NCI-H146 treated with DMSO at 0.1 percent for 48 hours (cell line): Measurements from ENCODE around the gene MB.

Experiments used
- DNase-seq: peaks from one replicate; lab custom pipeline; 2025; ENCODE audit not compliant: unreplicated experiment; lab: John Stamatoyannopoulos, UW

The MB gene

DNA sequence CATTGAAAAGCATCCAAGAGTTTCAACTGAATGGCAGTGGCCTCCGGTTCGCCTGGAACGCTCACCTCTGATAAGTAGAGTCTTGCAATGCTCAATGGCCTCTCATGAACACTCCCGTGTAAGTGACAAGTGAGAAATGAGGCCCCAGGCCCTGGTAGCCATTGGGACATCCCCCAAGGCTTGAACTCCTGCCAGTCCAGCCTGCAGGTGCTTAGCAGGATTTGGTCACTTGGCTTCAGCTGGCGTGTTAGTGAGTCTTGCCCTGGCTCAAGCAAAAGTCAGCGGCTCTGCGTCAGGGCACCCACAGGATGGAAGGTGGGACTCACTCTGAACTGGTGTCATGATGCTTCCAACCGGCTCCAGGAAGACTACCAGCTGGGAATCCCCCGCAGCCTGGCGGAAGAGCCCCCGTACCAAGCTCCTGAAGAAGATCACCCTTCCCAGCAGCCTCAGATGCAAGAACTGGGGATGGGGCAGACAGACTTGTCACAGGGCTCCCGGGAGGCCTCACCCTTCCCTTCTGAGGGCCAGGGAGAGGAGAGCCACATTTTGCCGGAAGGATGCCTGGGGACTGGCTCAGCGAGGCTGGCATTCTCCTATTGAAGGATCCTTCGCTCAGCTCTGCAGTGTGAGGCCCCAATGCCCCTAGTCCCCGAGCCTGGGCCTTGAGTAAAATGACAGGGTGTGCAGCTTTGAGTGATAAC, 19.3 kb downstream of the MB start:
- DNase-seq: no peak

DNA sequence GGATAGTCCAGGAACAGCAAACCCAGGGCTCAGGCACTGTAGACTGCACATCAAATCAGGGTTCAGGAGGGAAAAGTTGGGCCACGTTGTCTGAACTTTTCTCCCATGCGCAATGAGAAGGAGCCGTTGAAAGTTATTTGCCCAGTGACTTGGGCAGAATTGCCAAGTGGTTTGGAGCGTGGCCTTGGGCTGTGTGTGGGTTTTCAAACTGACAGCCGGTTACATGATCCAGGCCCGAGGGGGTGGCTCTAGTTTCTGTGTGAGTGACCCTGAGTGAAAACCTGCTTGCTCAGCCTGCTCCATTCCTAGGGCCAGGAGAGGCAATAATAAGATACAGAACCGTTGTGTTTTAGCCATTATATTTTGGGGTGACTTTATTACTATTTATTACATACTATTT, 20.3 kb downstream of the MB start:
- no peak for DNase-seq

DNA sequence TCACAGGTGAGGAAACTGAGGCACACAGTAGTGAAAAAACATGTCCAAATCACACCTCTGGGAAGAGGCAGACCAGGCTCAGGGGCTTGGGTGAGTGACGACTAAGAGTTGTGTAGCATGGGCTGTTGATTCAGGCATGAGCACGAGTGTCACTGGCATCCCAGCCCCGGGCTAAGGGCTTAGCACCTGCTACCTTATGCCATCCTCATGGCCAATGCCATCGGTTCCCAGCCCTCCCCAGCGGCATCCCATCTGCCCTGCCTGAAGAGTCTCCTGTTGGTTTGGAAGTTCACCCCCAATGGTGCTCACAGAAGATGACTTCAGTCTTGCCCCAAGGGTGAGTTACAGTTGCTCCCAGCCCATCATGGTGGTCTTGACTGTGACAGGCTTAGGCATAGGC, 22.4 kb downstream of the MB start:
- no peak for DNase-seq

DNA sequence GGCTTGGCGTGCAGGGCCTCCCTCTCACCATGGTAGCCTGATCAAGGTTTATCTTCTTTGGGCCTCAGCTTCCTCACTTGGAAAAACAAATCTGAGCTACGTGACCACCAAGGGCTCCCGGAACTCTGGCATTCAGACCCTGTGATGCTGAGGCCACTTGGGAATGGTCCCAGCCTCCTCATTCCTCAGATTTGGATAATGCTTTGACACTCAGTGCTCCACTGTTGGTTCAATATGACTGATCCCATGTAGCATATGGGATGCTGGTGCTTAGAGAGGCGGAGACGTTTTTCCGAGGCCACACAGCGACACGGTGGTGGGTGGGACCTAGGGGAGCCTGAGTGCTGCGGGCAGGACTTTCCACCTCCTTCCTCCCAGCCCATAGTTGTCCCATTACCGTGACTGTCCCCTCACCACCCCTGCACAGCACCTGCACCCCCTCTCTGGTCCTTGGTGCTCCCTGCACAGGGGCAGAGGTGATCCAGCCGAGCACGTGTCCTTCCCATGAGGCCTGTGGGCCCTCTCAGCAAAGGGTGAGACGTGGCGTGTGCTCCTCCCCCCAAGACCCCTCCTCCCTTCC, 23.1 kb downstream of the MB start:
- no peak for DNase-seq

DNA sequence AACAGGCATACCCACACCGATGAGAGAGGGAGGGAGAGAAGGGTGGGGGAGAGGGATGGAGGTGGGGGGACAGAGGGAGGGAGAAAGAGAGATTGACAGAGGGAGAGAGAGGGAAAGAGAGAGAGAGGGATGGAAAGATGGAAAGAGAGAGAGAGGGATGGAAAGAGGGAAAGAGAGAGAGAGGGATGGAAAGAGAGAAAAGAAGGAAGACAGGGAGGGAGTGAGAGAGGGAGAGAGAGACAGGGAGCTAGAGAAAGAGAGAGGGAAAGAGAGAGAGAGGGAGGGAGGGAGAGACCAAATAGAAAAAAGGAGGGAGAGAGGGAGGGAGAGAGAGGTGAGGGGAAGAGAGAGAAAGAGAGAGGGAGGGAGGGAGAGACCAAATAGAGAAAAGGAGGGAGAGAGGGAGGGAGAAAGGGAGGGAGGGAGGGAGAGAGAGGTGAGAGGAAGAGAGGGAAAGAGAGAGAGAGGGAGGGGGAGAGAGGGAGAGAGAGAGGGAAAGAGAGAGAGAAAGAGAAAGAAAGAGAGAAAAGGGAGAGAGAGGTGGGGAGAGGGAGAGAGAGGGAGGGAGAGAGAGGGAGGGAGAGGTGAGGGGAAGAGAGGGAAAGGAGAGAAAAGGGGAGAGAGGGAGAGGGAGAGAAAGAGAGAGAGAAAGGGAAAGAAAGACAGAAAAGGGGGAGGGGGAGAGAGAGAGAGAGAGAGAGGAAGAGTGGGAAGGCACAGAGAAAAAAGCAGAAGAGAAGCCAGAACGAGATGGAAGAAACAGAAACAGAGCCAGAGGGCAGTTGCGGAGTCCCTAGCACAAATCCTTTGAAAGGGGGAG, 23.8 kb downstream of the MB start:
- DNase-seq: no peak

DNA sequence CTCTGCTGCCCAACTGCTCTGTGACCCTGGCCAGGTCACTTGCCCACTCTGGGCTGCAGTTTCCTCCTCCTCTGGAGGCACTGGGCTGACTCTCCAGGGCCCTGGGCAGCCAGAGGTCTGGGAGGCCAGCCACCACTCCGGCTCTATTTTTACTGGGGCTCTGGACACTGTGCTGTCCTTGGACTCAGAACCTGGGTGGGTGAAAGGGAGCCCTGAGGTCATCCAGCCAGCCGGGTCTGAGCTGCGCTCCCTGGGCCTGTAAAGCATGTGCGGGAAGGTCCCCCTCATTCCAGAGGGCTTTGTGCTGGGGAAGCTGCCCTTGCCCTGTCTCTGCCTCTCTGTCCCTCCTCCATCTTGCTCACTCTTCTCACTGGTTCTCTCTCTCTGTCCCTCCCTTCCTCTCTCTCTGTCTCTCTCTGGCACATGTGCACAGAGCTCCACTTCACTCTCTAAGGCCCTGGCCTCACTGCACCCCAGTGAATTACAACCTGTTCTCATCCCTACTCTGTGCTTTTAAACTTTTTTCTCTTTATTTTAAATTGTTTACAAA, 24.6 kb downstream of the MB start:
- no peak for DNase-seq

DNA sequence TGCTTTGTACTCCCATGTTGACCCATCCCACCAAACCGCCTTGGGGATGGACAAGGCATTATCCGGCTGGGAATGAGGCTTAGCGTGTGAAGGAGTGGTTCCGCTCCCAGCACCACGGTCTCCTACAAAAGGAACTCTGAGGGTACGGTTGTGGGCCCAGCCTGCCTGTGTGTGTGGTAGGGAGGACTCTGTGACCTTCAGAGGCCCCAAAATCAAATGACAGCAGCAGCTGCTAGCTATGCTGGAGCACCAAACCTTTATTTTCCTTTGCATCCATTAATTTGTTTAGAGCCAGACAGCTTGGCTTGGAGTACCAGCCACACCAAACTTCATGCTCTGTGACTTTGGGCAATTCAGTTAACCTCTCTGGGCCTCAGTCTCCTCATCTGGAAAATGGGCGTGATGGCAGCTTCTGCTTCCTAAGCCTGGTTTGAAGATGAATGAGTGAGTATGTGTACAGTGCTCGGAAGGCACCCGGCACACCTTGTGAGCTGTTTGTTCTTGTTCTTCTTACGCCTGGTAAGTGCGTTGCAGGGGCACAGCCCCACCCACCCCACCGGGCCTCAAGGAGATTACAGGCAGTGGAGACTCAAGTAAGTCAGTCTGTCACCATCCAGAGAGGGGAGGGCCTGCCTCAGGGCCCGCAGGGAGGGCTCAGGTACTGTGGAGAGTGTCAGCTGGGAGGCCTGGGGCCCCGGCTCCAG, 25.3 kb downstream of the MB start:
- DNase-seq: no peak

DNA sequence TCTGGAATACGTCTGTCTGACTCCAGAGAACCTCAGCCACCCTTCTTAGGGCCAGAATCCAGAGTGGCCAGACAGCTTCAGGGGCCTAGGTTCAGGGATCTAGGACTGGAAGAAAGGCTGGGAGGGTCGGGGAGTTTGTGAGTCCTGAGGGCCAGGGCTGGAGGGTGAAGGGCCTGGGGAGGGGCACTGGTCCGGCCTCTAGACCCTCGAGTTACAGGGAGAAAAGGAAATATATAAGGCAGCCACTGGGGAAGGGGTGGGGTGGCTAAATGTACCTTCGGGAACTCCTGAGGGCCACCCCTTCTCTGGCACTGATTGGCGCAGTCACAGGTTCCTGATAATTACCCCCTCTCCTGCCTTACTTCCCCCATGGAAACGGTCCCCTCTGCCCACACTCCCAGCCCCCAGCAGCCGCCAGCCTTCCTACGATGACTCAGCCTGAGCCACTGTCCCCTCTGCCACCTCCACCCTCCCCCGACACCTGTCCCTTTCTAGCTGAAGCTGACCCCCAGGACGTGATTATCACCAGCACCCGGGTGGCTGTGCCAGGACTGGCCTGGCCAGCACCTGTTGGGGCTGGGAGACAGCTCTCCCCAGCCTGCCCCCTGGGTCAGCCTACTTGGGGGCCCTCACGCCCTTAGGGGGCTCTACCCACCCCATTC, 26.4 kb downstream of the MB start:
- no peak for DNase-seq

DNA sequence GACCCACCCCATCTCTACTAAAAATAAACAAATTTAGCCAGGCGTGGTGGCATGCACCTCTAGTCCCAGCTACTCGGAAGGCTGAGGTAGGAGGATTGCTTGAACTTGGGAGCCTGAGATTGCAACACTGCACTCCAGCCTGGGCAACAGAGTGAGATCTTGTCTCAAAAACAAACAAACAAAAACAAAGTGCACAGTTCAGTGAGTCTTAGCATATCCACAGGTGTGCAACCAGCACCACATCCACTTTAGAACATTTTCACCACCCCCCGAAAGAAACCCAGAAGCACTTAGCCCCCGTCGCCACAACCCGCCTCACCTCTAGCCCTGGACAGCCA, 27.4 kb downstream of the MB start:
- no peak for DNase-seq

DNA sequence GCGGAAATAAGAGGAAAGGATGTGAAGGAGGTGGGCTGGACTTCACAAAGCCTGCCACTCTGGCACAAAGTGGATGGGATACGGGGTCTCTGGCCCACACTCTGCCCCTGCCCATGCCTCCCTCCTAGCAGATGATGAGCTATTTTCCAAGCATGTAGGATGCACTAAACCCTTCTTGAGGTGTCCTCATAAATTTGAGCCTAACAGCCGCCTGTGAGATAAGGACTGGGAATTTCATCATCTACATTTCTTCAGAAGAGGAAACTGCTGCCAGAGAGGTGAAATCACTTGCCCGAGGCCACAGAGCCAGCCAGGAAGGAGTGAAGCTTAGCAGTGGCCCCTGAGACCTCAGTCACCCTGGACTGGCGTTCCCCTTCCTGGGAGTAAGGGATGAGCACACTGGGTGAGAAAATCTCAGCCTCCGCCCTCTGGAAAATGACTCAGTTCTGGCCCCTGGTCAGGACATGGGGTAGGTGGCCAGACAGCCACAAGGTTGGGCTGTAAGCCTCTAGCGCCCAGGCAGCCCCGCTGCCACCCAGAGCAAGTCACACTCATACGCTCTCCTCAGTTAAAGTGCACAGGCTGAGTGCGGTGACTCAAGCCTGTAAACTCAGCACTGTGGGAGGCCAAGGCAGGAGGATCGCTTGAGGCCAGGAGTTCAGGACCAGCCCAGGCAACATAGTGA, 27.9 kb downstream of the MB start:
- no peak for DNase-seq

DNA sequence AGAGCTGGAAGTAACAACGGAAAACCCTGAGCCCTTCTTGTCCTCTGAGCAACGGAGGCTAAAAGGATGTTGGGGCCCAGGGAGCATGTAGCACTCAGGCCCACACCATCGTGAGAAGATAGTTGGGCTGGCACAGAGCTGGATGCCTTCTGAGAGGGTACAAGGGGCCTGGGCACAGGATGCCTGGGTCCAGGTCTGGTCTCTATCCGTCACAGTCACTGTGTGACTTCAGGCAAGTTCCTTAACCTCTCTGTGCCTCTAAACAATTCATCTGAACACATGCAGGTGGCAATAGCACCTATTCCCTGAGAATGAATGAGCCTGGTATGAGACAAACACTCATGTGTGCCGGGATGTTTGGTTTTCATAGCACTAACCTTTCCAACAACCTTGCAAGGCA, 29.2 kb downstream of the MB start:
- DNase-seq: no peak

DNA sequence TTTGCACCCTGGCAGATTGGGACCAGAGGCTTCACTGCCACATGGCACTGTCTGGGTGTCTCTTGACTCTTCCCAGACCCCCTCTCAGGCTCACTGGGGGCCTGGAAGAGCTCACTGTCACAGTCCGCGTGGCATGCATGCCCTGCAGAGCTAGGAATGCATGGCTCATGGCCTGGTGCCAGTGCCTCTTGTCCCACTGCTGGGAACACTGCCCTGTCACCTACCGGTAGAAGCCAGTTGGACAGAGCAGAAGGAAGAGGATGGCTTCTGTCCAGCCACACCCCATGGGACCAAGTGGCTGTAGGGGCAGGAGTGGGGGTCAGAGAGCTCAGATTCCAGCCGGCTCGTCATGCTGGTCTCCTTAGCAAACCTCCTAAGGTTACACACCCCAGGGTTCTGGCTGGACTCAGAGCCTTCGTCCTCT, 29.7 kb downstream of the MB start:
- no peak for DNase-seq

DNA sequence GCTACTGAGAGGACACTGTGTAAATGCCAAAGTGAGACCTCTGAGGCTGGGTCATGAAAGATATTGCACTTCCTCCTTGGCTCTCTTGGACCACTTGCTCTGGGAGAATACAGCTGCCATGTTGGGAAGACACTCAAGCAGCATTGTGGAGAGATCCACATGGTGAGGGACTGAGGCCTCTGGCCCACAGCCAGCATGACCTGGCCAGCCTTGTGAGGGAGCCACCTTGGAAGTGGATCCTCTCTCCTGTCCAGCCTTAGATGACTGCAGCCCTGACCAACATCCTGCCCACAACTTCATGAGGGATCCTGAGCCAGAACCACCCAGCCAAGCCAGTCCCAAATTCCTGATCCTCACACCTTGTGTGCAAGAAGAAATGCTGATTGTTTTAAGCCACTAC, 30.4 kb downstream of the MB start:
- no peak for DNase-seq

DNA sequence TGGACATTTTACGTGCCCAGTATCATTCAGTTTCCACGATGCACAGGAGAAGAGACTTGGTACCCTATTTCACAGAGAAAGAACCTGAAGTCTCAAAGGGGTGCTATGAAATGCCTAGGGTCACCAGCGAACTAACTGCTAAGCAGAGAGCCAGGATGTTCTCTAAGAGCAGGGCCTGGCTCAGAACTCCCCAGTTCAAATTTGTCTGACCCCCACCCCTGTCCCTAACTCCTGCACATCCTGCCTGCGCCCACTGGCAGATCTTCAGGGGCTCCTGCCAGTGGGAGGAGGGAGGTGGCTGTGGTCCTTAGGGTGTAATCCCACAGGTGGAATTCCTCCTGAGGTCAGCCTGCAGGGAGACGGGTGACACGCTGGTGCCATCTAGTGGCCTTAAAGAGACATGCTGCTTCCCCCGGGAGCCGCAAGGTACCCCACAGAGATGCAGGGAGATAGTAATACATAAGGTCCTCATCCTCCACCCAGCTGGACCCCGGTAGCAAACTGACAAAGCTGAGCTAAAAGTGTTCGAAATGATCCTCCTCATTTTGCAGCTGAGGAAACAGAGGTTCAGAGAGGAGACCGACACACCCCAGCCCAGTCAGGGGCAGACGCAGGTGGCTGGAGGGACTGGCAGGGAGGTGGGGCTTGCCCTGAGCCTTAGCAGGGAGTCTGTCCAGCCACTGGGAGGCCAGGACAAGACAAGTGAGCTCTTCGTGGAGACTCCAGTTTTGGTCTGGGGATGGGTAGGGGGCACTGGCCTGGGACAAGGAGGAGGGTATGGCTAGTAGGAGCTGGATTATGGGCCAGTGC, 34.1 kb downstream of the MB start:
- peak; percentile 37 for DNase-seq

DNA sequence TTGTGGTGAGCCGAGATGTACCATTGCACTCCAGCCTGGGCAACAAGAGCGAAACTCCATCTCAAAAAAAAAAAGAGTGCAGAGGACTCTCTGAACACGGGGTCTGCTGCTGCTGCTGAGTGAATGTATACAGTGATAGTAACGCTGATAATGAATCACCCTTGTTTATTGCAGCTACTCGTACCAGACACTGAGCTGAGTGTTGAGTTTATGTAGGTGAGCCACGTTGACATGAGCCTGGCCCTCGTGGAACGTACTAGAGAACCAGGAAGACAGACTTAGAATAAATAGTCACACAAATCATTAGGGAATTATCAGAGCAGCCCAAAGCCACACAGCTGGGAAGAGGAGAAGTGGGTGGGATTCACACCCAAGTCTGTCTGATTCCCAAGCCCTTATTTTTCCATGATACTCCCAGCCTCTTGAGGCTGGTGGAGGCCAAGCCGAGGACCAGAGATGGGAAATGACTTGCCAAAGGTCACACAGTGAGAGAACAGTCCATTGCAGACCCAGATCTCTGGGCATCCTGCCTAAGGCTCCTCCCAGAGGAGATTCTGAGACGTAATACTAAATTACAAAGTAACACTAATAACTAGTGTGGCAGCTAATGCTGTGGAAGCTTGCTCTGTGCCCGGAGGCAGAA, 34.8 kb downstream of the MB start:
- no peak for DNase-seq

DNA sequence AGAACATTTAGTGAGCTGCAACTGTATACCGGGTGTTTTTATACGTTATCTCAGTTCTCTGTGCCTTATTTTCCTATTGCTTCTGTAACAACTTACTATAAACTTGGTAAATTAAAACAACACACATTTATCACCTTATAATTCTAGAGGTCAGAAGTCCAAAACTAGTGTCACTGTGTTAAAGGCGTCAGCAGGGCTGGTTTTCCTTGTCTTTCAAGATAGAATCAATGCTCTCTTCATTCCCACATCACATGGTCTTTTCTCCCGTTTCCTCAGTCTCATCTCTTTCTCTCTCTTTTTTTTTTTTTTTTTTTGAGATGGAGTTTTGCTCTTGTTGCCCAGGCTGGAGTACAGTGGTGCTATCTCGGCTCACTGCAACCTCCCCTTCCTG, 36.1 kb downstream of the MB start:
- no peak for DNase-seq

DNA sequence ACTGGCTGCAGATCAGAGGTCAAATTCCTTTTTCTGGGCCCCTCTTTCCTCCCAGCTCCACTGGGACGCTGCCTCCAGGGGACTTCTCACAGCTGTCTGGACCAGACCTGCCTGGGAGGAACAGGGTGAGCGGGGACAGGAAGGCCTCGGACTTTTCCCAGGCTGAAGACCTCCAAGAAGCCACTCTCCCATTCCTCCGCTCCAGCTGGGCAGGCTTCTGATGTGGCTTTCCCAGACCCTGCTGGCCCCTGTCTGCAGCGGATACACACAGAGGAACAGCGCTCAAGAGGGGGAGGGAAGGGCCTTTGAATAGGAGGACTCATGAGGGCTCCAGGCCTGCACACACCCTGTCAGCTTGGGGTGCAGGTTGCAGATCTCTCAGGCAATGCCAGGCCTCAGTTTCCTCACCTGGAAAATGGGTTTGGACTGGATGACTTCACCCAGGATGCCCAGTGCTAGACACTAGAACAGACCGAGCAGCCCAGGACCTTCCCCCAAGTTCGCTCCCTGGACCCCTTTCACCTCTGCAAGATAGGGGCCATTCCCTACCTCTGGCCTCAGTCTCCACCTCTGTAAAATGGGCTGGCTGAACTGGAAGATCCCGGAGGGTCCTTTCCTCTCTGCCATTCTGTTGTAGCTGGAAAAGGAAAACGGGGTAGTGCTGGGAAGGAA, 36.6 kb downstream of the MB start:
- DNase-seq: no peak

DNA sequence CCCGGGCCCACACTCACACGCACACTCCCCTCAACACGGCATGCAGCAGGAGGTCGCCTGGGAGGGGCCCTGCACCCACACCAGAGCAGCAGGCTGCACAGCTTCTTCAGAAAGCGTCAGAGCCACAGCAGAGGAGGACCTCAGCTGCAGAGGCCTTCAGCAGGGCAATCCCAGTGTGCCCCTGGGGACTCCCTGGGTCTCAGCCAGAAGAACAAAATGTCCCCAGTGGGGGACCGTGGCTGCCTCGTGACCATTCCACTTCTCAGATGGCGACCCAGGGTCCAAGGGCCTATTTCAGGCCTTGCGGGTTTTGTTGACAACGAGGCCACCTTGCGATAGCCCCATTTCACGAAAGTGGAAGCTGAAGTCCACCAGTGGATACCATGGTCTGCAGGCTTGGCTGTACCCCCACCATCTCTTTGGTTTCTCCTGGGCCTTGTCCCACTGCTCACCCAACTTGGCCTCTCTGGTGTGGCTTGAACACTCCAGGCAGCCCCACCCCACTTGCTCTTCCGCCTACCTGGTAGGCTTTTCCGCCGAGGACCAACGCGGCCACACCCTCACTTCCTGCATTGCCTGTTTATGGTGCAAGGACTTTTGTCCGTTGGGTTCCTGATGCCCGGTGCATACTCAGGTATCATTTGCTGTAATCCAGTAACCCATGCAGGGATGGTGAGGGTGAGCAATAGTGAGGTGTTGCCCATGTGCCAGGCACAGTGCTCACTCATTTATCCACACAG, 38.1 kb downstream of the MB start:
- no peak for DNase-seq
